ENCODE measurements around the gene SNX6.
"Not testable (repeated sequence)": the region's sequence is repeated elsewhere in the genome, so short reads cannot be mapped to it uniquely, and the experiment has no call there.

Gene SNX6

DNA sequence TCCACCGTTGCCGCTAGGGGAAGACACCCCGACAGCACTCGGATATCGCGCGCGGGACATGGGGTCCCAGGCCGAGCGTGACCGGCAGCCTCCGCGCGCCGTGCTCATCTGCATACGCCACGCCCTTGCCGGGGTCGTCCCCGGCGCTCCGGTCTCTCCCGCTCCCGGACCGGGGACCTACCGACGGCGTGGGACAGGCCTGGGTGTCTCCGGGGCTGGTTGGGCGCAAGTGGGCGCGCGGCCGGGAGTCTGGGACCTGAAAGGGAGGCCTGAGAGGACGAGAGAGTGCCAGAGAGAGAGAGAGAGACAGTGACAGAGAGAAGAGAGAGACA, 73.5 kb downstream of the SNX6 start:
- DNase-seq = not testable (repeated sequence)

DNA sequence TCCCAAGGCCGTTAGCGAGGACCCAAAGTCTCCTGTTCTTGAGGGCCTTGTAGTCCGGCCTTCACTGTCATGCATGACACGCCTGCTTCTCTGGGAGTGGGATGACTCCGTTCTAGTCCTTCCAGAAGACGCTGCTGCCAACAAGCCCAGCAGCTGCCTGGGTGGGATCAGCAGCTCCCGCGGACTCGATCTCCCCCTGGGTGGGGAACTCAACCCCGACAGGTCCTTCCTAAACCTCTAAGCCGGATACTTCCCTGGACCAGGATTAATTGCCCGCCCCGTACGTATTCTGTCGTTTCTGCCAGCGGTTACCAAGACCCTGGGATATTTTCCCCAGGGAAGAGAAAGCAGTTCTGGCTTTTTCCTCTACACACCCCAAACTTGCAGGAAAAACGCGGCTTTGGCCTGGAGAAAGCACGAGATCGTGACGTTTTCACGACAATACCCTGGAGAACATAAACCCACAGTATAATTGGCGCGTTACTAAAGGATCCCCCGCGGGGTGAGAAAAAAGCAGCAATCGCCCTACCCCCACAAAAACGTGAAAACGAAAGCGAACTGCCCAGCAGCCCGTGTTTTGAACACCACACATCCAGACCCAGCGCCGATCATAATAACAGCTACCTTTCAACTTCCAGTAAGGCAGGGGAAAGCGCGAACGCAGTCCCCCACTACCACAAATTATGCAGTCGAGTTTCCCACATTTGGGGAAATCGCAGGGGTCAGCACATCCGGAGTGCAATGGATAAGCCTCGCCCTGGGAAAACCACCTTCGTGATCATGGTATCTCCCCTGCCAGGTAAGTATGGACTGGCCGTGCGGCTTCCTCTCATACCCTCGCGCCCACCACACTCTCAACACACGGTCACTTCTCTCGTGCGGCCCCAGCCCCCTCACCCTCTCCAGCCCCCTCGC, 74.1 kb downstream of the SNX6 start:
- not testable (repeated sequence) for DNase-seq

DNA sequence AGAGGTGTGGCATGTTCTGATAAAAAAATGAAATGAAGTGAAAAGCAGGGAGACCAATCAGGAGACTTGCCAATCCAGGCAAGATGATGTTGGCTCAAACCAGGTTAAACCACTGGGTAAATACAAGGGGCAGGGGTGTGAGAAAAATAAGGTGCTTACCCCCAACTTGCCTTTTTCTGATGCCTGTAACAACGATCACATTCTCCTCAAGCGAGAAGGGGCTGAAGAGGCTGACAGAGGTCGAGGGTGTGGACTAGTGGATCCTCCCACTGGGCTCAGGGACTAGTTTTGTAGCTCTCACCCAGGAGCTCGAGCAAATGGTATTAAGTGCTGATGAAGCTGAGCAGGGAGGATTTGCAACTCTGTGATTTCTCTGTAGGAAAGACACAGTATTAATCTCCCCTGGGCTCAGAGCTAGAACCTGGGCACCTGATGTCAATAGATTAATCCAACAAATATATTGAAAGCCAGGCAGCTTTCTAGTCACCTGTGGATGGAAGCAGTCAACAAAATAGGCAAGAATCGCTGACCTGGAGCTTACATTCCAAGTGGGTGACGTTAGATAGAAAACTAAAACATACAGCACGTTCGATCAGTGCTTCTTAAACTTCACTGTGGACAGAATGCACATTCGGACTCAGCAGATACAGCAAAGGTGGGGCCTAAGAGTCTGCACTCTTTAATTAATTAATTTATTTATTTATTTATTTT, 75.3 kb downstream of the SNX6 start:
- DNase-seq = no peak

DNA sequence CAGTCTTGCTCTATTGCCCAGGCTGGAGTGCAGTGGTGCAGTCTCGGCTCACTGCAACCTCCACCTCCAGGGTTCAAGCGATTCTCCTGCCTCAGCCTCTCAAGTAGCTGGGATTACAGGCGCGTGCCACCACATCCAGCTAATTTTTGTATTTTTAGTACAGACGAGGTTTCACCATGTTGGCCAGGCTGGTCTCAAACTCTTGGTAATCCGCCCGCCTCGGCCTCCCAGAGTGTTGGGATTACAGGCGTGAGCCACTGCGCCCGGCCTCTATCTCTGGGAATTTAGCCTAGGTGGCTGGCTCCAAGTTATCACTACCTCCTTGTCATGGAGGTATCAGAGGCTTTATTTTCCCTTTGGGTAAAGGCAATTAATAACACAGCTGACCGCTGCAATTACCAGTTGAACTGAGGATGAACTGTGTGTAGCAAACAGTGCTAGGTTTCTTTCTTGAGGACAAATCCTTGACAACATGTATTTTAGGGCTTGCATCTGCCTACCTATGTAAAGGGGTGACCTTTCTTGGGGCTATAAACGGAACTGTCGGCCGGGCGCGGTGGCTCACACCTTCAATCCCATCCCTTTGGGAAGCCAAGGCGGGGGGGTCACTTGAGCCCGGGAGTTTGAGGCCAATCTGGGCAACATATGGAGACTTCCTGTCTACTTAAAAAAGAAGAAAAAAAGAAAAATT, 80.5 kb downstream of the SNX6 start:
- DNase-seq = not testable (repeated sequence)

DNA sequence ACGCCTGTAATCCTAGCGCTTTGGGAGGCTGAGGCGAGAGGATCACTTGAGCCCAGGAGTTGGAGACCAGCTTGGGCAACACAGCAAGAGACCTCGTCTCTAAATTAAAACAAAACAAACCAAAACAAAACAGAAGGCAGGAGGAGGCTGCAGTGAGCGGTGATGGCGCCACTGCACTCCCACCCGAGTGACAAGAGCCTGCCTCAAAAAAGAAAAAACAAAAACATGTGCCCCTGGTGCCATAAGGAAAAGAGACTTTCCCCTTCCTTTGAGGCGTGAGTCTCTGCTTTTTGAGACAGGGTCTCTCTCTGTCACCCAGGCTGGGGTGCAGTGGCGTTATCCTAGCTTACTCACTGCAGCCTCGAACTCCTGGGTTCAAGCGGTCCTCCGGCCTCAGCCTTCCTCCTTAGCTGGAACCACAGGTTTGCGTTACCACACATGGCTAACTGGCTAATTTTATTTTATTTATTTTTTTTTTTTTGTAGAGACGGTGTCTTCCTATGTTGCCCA, 81.4 kb downstream of the SNX6 start:
- no peak for DNase-seq

DNA sequence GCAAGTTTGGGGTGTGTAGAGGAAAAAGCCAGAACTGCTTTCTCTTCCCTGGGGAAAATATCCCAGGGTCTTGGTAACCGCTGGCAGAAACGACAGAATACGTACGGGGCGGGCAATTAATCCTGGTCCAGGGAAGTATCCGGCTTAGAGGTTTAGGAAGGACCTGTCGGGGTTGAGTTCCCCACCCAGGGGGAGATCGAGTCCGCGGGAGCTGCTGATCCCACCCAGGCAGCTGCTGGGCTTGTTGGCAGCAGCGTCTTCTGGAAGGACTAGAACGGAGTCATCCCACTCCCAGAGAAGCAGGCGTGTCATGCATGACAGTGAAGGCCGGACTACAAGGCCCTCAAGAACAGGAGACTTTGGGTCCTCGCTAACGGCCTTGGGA, 82.8 kb downstream of the SNX6 start:
- not testable (repeated sequence) for DNase-seq

DNA sequence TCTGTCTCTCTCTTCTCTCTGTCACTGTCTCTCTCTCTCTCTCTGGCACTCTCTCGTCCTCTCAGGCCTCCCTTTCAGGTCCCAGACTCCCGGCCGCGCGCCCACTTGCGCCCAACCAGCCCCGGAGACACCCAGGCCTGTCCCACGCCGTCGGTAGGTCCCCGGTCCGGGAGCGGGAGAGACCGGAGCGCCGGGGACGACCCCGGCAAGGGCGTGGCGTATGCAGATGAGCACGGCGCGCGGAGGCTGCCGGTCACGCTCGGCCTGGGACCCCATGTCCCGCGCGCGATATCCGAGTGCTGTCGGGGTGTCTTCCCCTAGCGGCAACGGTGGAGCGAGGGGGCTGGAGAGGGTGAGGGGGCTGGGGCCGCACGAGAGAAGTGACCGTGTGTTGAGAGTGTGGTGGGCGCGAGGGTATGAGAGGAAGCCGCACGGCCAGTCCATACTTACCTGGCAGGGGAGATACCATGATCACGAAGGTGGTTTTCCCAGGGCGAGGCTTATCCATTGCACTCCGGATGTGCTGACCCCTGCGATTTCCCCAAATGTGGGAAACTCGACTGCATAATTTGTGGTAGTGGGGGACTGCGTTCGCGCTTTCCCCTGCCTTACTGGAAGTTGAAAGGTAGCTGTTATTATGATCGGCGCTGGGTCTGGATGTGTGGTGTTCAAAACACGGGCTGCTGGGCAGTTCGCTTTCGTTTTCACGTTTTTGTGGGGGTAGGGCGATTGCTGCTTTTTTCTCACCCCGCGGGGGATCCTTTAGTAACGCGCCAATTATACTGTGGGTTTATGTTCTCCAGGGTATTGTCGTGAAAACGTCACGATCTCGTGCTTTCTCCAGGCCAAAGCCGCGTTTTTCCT, 83.4 kb downstream of the SNX6 start:
- DNase-seq = not testable (repeated sequence)

DNA sequence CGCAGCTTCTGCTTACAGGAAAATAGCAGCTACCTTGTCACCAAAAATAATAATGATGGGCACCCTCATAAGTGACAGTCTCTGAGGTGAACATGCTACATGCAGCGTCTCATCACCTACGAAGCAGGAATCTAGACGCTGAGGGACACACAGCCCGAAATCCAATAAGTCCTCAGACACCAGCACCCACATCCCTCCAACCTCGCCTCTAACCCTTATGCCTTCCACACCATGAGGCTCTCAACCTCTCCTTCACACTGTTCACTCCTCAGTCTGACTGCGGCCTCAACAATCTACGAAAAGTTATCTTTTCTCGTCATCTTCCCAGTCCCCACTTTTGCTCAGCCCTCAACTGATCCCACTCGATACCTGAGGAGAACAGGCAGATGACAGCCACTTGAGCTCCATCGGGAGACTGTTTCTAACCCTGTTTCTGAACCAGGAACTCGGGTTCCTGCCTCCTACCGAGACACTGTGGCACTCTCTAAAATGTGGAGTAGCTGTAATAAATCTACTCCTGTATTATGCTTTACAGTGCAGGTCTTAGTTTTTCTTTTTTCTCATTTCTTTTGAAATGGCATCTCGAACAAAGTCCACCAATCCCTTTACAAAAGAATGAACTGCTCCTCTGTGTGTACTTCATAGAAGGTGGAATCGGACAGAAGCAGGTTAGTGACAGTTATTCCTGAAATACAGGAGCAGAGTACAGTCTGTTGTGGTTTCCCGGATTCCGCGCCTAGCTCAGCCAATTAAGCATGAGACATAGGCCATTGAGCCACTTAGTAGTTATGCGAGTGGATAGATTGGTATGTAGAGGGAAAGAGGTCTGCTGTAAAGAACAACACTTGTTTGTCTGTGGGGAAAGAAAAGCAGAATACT, 89.5 kb downstream of the SNX6 start:
- not testable (repeated sequence) for DNase-seq

DNA sequence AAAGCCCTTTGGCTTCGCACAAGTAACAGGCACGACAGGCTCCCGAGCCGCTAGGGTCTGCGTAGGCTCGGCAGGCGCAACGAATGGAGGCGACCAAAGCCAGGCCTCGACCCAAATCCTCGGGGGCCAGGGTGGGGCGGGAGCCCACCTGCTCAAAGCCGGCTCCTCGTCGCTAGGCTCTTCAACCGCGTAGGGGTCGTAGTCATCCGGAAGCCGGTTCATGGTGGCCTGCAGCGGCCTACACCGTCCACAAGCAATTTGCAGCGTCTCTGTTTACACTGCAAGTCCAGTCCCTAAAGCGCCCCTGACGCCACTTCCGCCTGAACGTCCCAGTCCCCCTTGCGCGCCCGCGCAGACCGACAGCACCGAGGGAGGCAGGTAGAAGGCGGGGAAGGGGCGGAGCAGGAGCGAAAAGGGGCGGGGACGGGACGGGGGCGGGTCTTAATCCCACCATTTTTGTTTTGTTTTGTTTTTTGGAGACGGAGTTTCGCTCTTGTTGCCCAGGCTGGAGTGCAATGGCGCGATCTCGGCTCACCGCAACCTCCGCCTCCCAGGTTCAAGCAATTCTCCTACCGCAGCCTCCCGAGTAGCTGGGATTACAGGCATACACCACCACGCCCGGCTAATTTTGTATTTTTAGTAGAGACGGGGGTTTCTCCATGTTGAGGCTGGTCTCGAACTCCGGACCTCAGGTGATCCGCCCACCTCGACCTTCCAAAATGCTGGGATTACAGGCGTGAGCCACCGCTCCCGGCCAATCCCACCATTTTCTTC, 90.4 kb downstream of the SNX6 start, which contains the start of gene EAPP:
TSS of gene EAPP (minus strand) at position 295 of the 774 bp plus-strand sequence. CDS start at position 222, 73 bp downstream.
- DNase-seq = no peak

DNA sequence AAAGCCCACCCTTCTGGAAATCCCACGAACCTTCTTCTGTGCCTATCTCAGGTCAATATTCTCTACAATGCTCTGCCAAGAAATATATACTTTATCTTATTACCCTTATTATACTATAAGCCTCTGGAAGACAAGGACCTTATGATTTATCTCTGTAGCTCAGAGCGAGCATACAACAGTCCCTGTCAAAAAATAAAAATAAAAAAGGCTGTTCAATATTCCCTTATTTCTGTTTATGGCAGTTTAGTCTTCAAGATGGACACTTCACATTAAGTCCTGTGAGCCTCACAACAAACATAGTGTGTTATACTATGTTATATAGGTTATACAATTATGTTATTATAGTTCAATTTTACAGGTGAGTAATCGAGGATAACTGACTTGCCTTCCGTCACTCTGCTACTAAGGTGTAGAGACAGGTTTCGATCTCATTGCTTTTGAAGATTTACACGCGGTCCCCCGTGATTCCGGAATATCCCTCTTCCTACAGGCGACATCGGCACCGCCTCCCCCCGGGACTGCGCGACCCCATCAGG, 91.0 kb downstream of the SNX6 start:
- no peak for DNase-seq

DNA sequence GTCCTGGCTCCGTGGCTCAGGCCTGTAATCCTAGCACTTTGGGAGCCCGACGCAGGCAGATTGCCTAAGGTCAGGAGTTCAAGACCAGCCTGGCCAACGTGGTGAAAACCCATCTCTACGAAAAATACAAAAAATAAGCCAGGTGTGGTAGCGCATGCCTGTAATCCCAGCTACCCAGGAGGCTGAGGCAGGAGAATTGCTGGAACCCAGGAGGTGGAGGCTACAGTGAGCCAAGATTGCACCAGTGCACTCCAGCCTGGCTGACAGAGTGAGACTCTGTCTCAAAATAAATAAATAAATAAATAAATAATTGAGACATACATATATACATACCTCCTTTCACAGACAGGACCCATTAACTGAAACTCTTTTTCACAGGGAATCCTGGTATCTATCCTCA, 91.9 kb downstream of the SNX6 start:
- DNase-seq = not testable (repeated sequence)

DNA sequence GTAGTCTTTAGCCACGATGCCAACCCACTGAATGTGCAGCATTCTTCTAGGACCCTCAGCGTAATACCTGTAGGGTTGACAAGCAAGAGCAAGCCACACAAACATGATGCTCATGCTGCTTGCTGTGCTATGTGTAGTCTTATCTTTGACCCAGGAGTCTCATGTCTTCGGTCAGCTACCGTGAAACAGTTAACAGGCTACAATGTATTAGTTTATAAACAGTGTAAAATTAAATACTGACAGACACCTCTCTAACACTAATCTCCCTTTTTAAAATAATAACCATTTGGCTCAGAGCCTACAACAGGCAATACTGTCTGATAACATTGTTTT, 92.3 kb downstream of the SNX6 start:
- no peak for DNase-seq

DNA sequence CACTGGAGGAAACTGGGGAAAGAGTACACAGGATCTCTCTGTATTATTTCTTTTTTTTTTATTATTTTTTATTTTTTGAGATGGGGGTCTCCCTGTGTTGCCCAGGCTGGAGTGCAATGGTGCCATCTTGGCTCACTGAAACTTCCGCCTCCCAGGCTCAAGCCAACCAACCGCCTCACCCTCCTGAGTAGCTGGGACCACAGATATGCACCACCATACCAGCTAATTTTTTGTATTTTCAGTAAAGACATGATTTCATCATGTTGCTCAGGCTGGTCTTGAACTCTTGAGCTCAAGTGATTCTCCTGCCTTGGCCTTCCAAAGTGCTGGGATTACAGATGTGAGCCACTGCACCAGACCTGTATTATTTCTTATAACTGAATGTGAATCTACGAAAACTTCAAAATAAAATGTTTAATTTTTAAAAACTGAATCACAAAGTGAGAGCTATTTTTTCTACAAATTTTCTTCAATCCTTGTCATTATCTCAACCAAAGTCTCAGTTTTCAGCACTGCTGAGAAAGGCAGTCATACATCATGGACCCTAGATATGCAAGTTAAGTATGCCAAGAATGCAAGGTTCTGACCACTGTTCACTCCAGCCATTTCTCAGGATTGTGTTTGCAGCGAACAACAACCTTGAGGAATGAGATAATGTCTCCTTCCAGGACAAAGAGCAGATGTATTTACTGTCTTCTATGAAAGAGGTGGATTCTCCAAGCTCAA, 92.8 kb downstream of the SNX6 start:
- DNase-seq = no peak

DNA sequence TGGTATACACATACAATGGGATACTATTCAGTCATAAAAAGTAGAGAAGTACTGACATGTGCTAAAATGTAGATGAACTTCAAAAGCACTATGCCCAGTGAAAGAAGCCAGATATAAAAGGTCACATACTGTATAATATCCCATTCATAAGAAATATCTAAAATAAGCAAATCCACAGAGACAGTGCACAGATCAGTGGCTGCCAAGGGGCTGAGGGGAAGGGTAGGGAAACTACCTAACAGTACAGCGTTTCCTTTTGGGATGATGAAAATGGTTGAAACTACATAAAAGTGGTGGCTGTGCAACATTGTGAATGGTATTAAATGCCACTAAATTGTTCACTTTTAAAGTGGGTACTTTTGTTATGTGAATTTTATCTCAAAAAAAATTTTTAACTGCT, 102.4 kb downstream of the SNX6 start:
- DNase-seq = no peak

DNA sequence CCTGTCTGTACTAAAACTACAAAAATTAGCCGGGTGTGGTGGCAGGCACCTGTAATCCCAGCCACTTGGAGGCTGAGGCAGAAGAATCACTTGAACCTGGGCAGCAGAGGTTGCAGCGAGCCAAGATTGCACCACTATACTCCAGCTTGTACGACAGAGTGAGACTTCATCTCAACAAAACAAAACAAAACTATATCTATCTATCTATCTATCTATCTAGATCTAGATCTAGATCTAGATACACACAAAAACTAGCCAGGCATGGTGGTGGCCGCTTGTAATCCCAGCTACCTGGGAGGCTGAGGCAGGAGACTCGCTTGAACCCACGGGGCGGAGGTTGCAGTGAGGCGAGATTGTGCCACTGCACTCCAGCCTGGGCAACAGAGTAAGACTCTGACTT, 105.7 kb downstream of the SNX6 start:
- DNase-seq = not testable (repeated sequence)

DNA sequence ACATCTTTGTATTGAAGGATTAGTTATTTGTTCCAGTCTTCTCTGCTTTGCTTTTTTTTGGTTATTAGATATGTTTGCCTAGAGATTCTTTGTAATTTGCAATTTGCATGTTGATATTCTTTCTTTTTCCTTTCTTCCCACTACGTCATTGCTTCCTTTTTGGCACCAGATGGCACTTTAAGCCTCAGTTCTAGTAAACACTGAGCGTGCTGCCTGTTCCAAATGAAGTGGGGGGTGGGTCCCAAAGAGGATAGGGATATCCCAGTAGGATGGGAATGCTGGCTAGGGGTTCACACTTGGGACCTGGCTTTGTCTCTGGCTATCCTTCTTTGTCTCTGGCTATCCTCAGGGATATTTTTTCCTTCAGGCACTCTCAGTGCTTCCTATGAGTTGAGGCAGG, 107.5 kb downstream of the SNX6 start:
- DNase-seq = no peak

DNA sequence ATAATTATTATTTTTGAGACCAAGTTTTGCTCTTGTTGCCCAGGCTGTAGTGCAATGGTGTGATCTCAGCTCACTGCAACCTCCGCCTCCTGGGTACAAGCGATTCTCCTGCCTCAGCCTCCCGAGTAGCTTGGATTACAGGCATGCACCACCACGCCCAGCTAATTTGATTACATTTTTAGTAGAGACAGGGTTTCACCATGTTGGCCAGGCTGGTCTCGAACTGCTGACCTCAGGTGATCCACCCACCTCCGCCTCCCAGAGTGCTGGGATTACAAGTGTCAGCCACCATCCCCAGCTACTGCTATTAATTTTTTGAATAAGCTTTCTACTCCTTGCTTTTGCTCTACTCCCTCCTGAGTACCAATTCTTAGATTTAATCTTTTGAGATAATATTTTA, 108.9 kb downstream of the SNX6 start:
- not testable (repeated sequence) for DNase-seq

DNA sequence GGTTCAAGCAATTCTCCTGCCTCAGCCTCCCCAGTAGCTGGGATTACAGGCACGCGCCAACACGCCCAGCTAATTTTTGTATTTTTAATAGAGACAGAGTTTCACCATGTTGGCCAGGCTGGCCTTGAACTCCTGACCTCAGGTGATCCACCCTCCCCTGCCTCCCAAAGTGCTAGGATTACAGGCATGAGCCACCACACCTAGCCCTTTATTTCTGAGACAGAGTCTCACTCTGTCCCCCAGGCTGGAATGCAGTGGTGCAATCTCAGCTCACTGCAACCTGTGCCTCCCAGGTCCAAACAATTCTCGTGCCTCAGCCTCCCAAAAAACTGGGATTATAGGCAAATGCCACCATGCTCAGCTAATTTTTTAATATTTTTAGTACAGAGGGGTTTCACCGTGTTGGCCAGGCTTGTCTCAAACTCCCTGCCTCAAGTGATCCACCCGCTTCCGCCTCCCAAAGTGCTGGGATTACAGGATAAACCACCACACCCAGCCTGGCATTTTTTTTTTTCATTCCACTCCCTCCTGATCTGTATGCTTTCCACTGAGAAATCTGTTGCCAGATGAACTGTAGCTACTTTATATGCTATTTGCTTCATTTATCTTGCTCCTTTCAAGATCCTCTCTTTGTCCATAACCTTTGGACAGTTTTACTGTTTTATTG, 109.5 kb downstream of the SNX6 start:
- not testable (repeated sequence) for DNase-seq
